Liver (tissue), 9 donors: Measurements from ENCODE around the gene EPS8. TPM values are rescaled to one million over a fixed set of nuclear protein-coding genes. Genes with fewer than 3 reads are reported as not detected.

ENCODE experiments used
- DNase-seq: peaks from one replicate; pipeline ENCODE4 v3.0.0-alpha.2; 2017; ENCODE audit warnings: low spot score
- H3K27ac ChIP-seq, 2 donors: one replicate each; pipeline ENCODE4 v1.7.0; 2013; ENCODE audit warnings: inconsistent platforms in 2 of 2, low read length in 2 of 2, control low read depth in 1 of 2, low read depth in 1 of 2, mild to moderate bottlenecking in 1 of 2
- H3K27me3 ChIP-seq, 4 donors: one replicate each; pipeline versions ENCODE4 v1.6.1 to v1.7.0; 2013; ENCODE audit warnings: low read length in 3 of 4, inconsistent platforms in 1 of 4, mild to moderate bottlenecking in 1 of 4, moderate library complexity in 1 of 4; ENCODE audit not compliant: control insufficient read depth in 4 of 4, insufficient read depth in 4 of 4
- H3K36me3 ChIP-seq, 4 donors: one replicate each; pipeline versions ENCODE4 v1.6.1 to v1.7.0; 2013; ENCODE audit warnings: low read length in 3 of 4, mild to moderate bottlenecking in 3 of 4, low read depth in 1 of 4, moderate library complexity in 1 of 4; ENCODE audit not compliant: control insufficient read depth in 4 of 4, insufficient read depth in 3 of 4
- H3K4me1 ChIP-seq, 4 donors: one replicate each; pipeline versions ENCODE4 v1.6.1 to v1.7.0; 2013; ENCODE audit warnings: low read length in 3 of 4, mild to moderate bottlenecking in 3 of 4, moderate library complexity in 1 of 4; ENCODE audit not compliant: control insufficient read depth in 4 of 4, insufficient read depth in 4 of 4
- H3K4me3 ChIP-seq, 3 donors: one replicate each; pipeline versions ENCODE4 v1.6.1 to v1.7.0; 2013; ENCODE audit warnings: low read length in 3 of 3, control low read depth in 1 of 3, low read depth in 1 of 3, mild to moderate bottlenecking in 1 of 3
- H3K9ac ChIP-seq, 2 donors: one replicate each; pipeline ENCODE4 v1.7.0; 2013; ENCODE audit warnings: low read length in 2 of 2, mild to moderate bottlenecking in 2 of 2, moderate library complexity in 2 of 2, control low read depth in 1 of 2, low read depth in 1 of 2
- H3K9me3 ChIP-seq, 4 donors: one replicate each; pipeline versions ENCODE4 v1.6.1 to v1.7.0; 2013; ENCODE audit warnings: low read length in 3 of 4; ENCODE audit not compliant: control insufficient read depth in 4 of 4
- ATF3 ChIP-seq: IDR thresholded peaks from 2 replicates; pipeline ENCODE4 v1.6.1; 2016; ENCODE audit warnings: antibody characterized with exemption
- CTCF ChIP-seq: fragments of 150-350 bp; IDR thresholded peaks from 2 replicates; pipeline ENCODE4 v1.5.1; 2017; ENCODE audit warnings: improper control_type of control experiment, low read depth, low read length; ENCODE audit not compliant: missing input control
- EGR1 ChIP-seq, 2 donors: IDR thresholded peaks; 2 replicates each; pipeline ENCODE4 v1.6.1; 2016 to 2018; ENCODE audit warnings: antibody characterized with exemption in 2 of 2, low read depth in 2 of 2
- FOXA1 ChIP-seq: IDR thresholded peaks from 2 replicates; pipeline ENCODE4 v1.6.1; 2016; ENCODE audit warnings: antibody characterized with exemption
- FOXA2 ChIP-seq: IDR thresholded peaks from 2 replicates; pipeline ENCODE4 v1.6.1; 2016; ENCODE audit warnings: antibody characterized with exemption
- GABPA ChIP-seq, 2 donors: IDR thresholded peaks in 1 of 2; conservative IDR thresholded peaks in 1 of 2; 2 replicates each; pipeline ENCODE4 v1.6.1; 2016; ENCODE audit warnings: antibody characterized with exemption in 2 of 2, mild to moderate bottlenecking in 1 of 2, moderate library complexity in 1 of 2
- HNF4A ChIP-seq, 2 donors: conservative IDR thresholded peaks; 2 replicates each; pipeline ENCODE4 v1.6.1; 2016; ENCODE audit warnings: antibody characterized with exemption in 2 of 2, mild to moderate bottlenecking in 2 of 2
- HNF4G ChIP-seq: IDR thresholded peaks from 2 replicates; pipeline ENCODE4 v1.6.1; 2016; ENCODE audit warnings: antibody characterized with exemption
- JUND ChIP-seq, 2 donors: IDR thresholded peaks; 2 replicates each; pipeline ENCODE4 v1.6.1; 2016; ENCODE audit warnings: antibody characterized with exemption in 2 of 2
- MAX ChIP-seq: IDR thresholded peaks from 2 replicates; pipeline ENCODE4 v1.6.1; 2016; ENCODE audit warnings: antibody characterized with exemption
- NR2F2 ChIP-seq: IDR thresholded peaks from 2 replicates; pipeline ENCODE4 v1.6.1; 2016; ENCODE audit warnings: antibody characterized with exemption
- RAD21 ChIP-seq, 2 donors: IDR thresholded peaks; 2 replicates each; pipeline ENCODE4 v1.6.1; 2016; ENCODE audit warnings: antibody characterized with exemption in 2 of 2, mild to moderate bottlenecking in 2 of 2
- REST ChIP-seq: IDR thresholded peaks from 2 replicates; pipeline ENCODE4 v1.6.1; 2016; ENCODE audit warnings: antibody characterized with exemption, mild to moderate bottlenecking
- RXRA ChIP-seq, 2 donors: IDR thresholded peaks; 2 replicates each; pipeline ENCODE4 v1.6.1; 2017 to 2018; ENCODE audit warnings: antibody characterized with exemption in 2 of 2, mild to moderate bottlenecking in 1 of 2
- SP1 ChIP-seq: IDR thresholded peaks from 2 replicates; pipeline ENCODE4 v1.6.1; 2018; ENCODE audit warnings: antibody characterized with exemption, mild to moderate bottlenecking
- TAF1 ChIP-seq: conservative IDR thresholded peaks from 2 replicates; pipeline ENCODE4 v1.6.1; 2016; ENCODE audit warnings: antibody characterized with exemption, mild to moderate bottlenecking
- YY1 ChIP-seq: IDR thresholded peaks from 2 replicates; pipeline ENCODE4 v1.6.1; 2016; ENCODE audit warnings: antibody characterized with exemption, mild to moderate bottlenecking
- ZBTB33 ChIP-seq: IDR thresholded peaks from 2 replicates; pipeline ENCODE4 v1.6.1; 2016; ENCODE audit warnings: antibody characterized with exemption
- WGBS: extraction: QIAGEN DNeasy Blood & Tissue Kit; methylation state at CpG from one replicate; pipeline ENCODE4 v1.1.7; 2013; 5-methylcytosine and 5-hydroxymethylcytosine counted together
- polyA plus RNA-seq, 2 donors: library from polyadenylated mRNA; stranded (reverse) in 1 of 2; unstranded in 1 of 2; fragments of 200-250 nt in 1 of 2; fragments of >200 nt in 1 of 2; fragmentation: Nextera tagmentation in 1 of 2; extraction: Ambion mirVana in 1 of 2; gene quantifications; one replicate each; pipeline versions ENCODE4 v1.2.1 to v1.2.3, GENCODE V29; 2013 to 2015
- total RNA-seq, 2 donors: library from RNA; depleted of rRNA; stranded (reverse); fragments of >200 nt; gene quantifications; one replicate each; pipeline ENCODE4 v1.2.3, GENCODE V29; 2014
- donor health status: healthy.
- donor health status: healthy.
- donor health status: healthy.
- donor health status: healthy.
- donor health status: healthy.

EPS8 gene
- total and polyA plus RNA-seq, 4 donors, result 13.7 to 40.2 (median 15.0) TPM

- no peak overlapping the region for H3K4me3 ChIP-seq
- TF ChIP-seq GABPA (IDR thresholded peaks at IDR 0.05 in 1 of 2, conservative IDR thresholded peaks at IDR 0.05 in 1 of 2), result no peak
- TF ChIP-seq CTCF, result no peak
- no peak for TF ChIP-seq HNF4A (conservative IDR thresholded peaks at IDR 0.05)
- TF ChIP-seq REST, result no peak
- TF ChIP-seq MAX, result no peak
- no peak for TF ChIP-seq FOXA1
- TF ChIP-seq EGR1 (IDR thresholded peaks at IDR 0.05; ENCODE audit: low read depth in 2 of 2), result no peak
- TF ChIP-seq JUND (IDR thresholded peaks at IDR 0.05), result no peak
- TF ChIP-seq RXRA (IDR thresholded peaks at IDR 0.05), result no peak
- TF ChIP-seq NR2F2, result peak; percentile 63
- peak; percentile 23 for TF ChIP-seq ZBTB33
- no peak for TF ChIP-seq HNF4G
- TF ChIP-seq TAF1, result no peak
- peak in 1 of 2 donors; percentile 5 for TF ChIP-seq RAD21 (IDR thresholded peaks at IDR 0.05)
- TF ChIP-seq SP1, result peak; percentile 6
- no peak for TF ChIP-seq ATF3
- no peak for TF ChIP-seq FOXA2
- no peak for TF ChIP-seq YY1
- WGBS, result 72% methylated on average over 3 of the region's 3 CpGs
- H3K9ac ChIP-seq, result no peak overlapping the region
- no peak for DNase-seq
- H3K27ac ChIP-seq, result peak overlapping the region; percentile 36 to 62
- no peaks in the 10 kb centered on the region for H3K36me3 ChIP-seq
- no peaks in the 10 kb centered on the region for H3K27me3 ChIP-seq
- peaks cover 0 to 2% (median 0%) of the 10 kb centered on the region in 4 donors for H3K4me1 ChIP-seq
- H3K9me3 ChIP-seq, result no peaks in the 10 kb centered on the region
These were observed 90.8 kb downstream of the EPS8 start for GRCh38 chr12:15698377-15698871.
